Nephron progenitor cell (in vitro differentiated cells): Measurements from ENCODE around the gene BCL3.

Source experiments
- DNase-seq: peaks from one replicate; pipeline ENCODE4 v3.0.0; 2021
- H3K27ac Mint-ChIP-seq: 2 replicates; pipeline ENCODE4 v1.8.0; 2021; ENCODE audit warnings: mild to moderate bottlenecking, moderate library complexity, mixed read lengths
- H3K27me3 Mint-ChIP-seq: 2 replicates; pipeline ENCODE4 v1.8.0; 2021; ENCODE audit warnings: mild to moderate bottlenecking, low read depth, mixed read lengths; ENCODE audit not compliant: poor library complexity
- H3K36me3 Mint-ChIP-seq: 2 replicates; pipeline ENCODE4 v1.8.0; 2021; ENCODE audit warnings: low read depth, mixed read lengths
- H3K4me1 Mint-ChIP-seq: 2 replicates; pipeline ENCODE4 v1.8.0; 2021; ENCODE audit warnings: mixed read lengths
- H3K4me3 Mint-ChIP-seq: 2 replicates; pipeline ENCODE4 v1.8.0; 2021; ENCODE audit warnings: mild to moderate bottlenecking, moderate library complexity, mixed read lengths
- H3K9me3 Mint-ChIP-seq: 2 replicates; pipeline ENCODE4 v1.8.0; 2021; ENCODE audit warnings: mild to moderate bottlenecking, moderate library complexity, mixed read lengths
- CTCF ChIP-seq: fragments of 200-600 bp; sonication (generic); IDR thresholded peaks from 2 replicates; pipeline ENCODE4 v1.5.0; 2021; ENCODE audit warnings: antibody characterized with exemption

The BCL3 gene

DNA sequence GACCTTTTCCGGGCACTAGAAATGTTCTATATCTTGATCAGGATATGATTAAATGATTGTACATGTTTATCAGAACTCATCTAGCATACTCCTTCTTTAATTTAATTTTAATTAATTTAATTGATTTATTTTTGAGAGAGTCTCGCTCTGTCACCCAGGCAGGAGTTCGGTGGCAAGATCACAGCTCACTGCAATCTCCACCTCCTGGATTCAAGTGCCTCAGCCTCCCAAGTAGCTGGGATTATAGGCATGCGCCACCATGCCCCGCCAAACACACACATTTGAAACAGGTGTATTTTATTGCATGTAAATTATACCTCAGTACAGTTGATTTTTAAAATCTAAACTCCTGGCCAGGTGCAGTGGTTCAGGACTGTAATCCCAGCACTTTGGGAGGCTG lies 17.4 kb upstream of the BCL3 start:
- DNase-seq = no peak
- TF ChIP-seq CTCF = no peak
- H3K4me3 Mint-ChIP-seq = no peak overlapping the region
- no peaks in the 10 kb centered on the region for H3K9me3 Mint-ChIP-seq
- H3K27me3 Mint-ChIP-seq = peaks cover 28% of the 10 kb centered on the region
- H3K27ac Mint-ChIP-seq = no peak overlapping the region
- no peaks in the 10 kb centered on the region for H3K36me3 Mint-ChIP-seq
- H3K4me1 Mint-ChIP-seq = peaks cover 6% of the 10 kb centered on the region

GRCh38 chr19:44731622-44732021 lies 16.9 kb upstream of the BCL3 start:
- Mint-ChIP-seq H3K27me3 (peaks cover 32% of the 10 kb centered on the region), H3K4me1 (peaks cover 6% of the 10 kb centered on the region), H3K36me3 (no peaks in the 10 kb centered on the region), H3K9me3 (no peaks in the 10 kb centered on the region), H3K27ac (no peak overlapping the region), H3K4me3 (no peak overlapping the region)
- TF ChIP-seq CTCF = no peak
- no peak for DNase-seq

GRCh38 chr19:44732235-44733014 lies 16.1 kb upstream of the BCL3 start:
- no peak for TF ChIP-seq CTCF
- peaks cover 11% of the 10 kb centered on the region for H3K4me1 Mint-ChIP-seq
- H3K9me3 Mint-ChIP-seq = no peaks in the 10 kb centered on the region
- no peak overlapping the region for H3K4me3 Mint-ChIP-seq
- H3K36me3 Mint-ChIP-seq = no peaks in the 10 kb centered on the region
- H3K27me3 Mint-ChIP-seq = peaks cover 37% of the 10 kb centered on the region
- DNase-seq = no peak
- H3K27ac Mint-ChIP-seq = no peak overlapping the region

- peaks cover 15% of the 10 kb centered on the region for H3K4me1 Mint-ChIP-seq
- no peak for DNase-seq
- TF ChIP-seq CTCF = no peak
- no peaks in the 10 kb centered on the region for H3K36me3 Mint-ChIP-seq
- no peak overlapping the region for H3K4me3 Mint-ChIP-seq
- no peak overlapping the region for H3K27ac Mint-ChIP-seq
- no peaks in the 10 kb centered on the region for H3K9me3 Mint-ChIP-seq
- peaks cover 40% of the 10 kb centered on the region for H3K27me3 Mint-ChIP-seq
These were observed 14.2 kb upstream of the BCL3 start for GRCh38 chr19:44734357-44734756.

GRCh38 chr19:44735011-44735410 lies 13.5 kb upstream of the BCL3 start:
- no peak for DNase-seq

More at GRCh38 chr19:44735011-44735410, 13.5 kb upstream of the BCL3 start:
- Mint-ChIP-seq H3K36me3 (no peaks in the 10 kb centered on the region), H3K27ac (no peak overlapping the region), H3K4me3 (no peak overlapping the region), H3K9me3 (no peaks in the 10 kb centered on the region), H3K27me3 (peaks cover 41% of the 10 kb centered on the region), H3K4me1 (peaks cover 15% of the 10 kb centered on the region)
- no peak for TF ChIP-seq CTCF
